HG02610 (cell line): ENCODE results near the gene IRF2BP2.

Source experiments
- ATAC-seq: cut with Tn5 transposase; IDR thresholded peaks from one replicate; pipeline ENCODE4 v1.9.1; 2021; ENCODE audit warnings: mild to moderate bottlenecking, moderate library complexity; ENCODE audit not compliant: unreplicated experiment

The IRF2BP2 gene

GRCh38 chr1:234614081-234614489, 4.1 kb upstream of the IRF2BP2 start:
- ATAC-seq: no peak

- no peak for ATAC-seq
Observed at GRCh38 chr1:234613128-234613875, 3.3 kb upstream of the IRF2BP2 start.

DNA sequence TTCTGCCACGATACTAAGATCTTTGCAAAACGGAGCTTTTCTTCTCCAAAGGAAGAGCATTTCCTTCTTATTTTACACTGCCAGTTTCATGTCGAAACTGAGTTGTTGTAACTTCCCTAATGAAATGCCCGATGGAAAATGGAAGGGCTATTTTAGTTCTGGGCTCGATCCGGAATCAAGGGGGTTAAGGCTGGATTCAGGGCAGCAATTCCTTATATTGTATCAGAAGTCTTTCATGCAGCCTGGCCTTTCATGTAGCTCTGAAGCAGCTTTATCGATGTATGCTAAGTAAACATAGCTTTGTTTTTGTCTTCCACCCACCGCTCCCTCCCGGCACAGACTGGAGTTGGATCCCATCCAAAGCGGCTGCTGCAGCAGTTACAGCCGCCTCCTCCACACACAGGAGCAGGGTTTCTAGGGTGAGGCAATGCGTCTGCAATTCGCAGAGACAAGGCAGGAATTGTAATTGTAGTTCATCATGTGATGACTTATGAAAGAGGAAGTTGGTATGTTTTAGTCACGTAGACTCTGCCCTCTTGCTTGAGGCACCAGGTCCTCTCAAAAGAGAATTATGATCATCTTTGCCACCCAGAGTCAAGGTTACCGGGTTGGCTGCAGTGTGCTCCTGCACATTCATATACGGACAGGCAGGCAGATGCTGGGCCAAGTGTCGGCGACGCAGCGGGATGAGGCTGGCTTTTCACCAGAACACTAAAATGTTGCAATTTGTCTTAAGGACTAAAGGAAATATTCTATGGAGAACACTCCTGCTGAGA, 2.6 kb upstream of the IRF2BP2 start:
- ATAC-seq: peak; percentile 23

- no peak for ATAC-seq
Observed at GRCh38 chr1:234611847-234612351, 1.9 kb upstream of the IRF2BP2 start.

GRCh38 chr1:234611225-234611846, 1.4 kb upstream of the IRF2BP2 start:
- ATAC-seq: peak; percentile 17

GRCh38 chr1:234610666-234611224, 767 bp upstream of the IRF2BP2 start:
- ATAC-seq: peak; percentile 43

GRCh38 chr1:234609691-234610042, 311 bp downstream of the IRF2BP2 start:
- ATAC-seq: no peak

DNA sequence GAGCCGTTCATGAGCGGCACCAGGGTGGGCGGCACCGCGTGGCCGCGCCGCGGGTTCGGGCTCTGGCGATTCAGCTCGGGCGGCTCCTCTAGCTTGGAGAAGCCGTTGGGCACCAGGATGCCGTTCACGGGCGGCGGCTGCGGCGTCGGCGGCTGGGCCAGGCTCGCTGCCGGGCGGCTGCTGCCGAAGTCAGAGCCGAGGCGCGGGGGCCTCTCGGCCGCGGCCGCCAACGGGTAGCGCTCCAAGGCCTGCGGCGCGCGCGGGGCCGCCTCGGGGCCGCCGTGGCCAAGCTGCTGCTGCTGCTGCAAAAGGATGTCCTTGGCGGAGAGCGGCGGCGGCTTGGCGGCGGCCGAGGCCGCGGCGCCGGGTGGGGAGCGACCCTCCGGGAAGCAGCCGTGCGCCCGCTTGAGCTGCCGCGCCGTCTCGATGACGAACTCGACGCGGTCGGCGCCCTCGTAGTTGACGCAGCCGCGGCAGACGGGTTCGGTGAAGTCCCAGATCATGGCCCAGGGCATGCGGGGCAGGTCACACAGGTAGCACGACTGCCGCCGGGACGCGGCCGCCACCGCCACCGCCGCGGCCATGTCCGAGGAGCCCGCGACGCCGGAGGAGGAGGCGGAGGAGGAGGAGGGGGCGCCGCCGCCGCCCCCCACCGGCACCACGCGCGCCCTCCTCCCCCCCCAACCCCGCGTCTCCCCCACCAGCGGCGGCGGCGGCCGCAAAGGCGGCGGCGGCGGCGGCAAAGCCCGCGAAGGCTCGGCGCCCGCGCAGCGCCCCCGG, 877 bp downstream of the IRF2BP2 start:
- ATAC-seq: no peak

GRCh38 chr1:234608025-234608910, 1.7 kb downstream of the IRF2BP2 start:
- ATAC-seq: peak; percentile 34

DNA sequence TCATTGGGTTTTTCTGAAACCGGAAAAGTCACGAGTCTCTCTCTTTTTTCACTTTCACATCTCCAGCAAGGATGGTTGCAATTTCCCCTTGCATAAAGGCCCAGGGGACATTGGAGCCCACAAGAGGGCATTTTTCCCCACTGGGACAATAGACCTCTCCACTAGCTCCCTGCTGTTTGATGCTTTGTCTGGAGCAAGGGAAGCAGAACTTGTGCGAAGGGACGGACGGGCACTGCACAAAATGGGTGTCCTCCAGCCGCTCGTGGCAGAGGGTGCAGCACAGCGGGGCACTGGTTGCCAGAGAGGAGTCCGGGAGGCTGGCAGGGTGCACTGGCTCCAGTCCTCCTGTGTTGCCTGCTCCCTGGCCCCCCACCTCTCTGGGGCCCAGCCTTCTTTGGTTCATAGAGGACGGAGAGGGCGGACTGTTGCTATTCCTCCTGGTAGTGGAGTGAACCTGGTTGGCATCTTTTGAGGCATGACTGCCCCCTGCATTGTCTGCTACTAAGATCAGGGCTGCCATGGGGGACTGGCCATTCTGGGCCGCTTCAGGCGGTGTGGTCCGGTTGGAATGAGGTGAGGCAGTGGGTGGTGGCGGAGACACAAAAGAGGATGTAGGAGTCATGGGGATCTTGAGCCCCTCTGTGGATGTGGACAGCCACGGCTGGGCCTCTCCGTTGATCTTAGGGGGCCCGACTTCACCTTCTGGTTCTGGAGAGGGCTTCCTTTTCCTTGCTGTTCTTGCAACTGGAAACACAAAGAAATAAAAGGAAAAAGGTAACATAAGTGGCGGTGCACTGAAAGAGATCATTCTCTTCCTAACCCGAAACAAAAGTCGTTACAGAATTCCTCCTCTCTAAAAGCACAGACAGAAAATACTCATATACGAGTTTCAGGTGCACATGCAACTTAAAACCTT, 2.6 kb downstream of the IRF2BP2 start:
- no peak for ATAC-seq

- ATAC-seq: no peak
Observed at GRCh38 chr1:234606784-234607108, 3.2 kb downstream of the IRF2BP2 start.

DNA sequence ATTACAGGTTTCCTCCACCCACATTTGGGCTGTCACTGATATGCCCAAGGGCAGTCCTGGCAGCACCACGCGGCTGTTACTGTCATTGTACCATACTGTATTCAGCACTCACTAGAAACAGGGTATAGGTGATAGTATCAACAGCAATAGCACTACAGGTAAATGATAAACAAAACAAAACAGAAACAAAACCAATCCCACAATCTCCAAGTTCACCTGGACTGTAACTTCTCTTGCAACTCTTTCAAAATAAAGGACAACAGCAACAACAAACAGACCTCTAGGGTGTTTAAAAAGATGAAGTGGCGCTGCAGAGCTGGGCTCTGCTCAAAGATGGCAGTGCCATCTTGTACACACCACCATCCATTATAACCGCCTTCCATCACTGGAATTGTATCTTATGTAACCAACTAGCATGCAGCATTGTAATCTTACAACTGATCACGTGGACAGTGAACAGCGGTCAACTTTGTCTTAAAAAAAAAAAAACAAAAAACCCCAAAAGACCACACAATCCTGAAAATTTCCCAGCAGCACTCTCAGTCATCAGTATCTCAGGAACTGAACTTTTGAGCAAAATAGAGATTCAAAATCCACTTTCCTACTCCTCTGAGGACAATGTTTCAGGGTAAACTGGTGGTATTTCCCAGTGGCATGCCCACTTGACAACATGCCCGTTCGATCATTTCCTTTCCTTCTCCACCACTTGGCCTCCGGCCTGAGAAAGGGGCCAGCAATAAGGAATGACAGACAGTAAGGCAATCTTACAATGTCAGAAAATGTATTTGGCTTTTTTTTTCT, 3.8 kb downstream of the IRF2BP2 start:
- no peak for ATAC-seq

GRCh38 chr1:234605399-234605982, 4.5 kb downstream of the IRF2BP2 start:
- no peak for ATAC-seq

DNA sequence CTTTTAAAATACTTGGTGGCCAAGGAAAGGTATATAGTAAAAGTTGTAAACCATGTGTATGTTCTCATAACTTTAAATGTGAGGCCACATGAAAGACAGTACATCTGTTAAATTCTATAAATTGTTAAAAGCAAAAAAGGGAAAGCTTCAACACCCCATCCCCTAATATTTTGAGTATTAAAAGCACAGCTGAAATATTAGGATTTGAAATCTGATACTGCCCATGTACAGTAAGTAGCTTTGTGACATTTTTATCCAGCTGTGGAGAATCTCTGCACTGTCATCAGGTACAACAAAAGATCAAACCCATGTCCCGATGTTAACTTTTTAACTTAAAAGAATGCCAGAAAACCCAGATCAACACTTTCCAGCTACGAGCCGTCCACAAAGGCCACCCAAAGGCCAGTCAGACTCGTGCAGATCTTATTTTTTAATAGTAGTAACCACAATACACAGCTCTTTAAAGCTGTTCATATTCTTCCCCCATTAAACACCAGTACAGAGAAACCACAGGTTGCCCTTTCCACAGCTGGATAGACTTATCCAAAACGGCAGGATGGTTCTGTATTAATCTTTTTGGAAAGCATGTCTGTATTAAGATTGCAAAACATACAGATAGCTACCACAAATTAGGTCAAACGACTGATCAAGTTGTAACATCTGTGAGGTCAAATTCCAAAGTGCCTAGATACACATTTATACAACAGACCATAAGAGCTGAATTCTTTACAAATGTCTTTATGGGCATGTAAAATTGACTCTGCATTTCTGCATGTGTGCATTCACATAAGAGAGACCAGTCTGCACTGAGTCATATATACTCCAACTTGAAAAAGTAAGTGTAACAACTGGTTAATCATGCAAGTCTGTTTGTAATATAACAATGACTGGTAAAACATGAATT, 5.2 kb downstream of the IRF2BP2 start:
- ATAC-seq: no peak

- no peak for ATAC-seq
Observed at GRCh38 chr1:234603221-234604204, 6.5 kb downstream of the IRF2BP2 start.
